GM23338 (cell line): ENCODE measurements around the gene SYCP2. TPM values are rescaled to one million over a fixed set of nuclear protein-coding genes. Genes with fewer than 3 reads are reported as not detected.

Source experiments
- ATAC-seq: fragments of 200-7000 bp; cut with Tn5 transposase; 3 replicates; pipeline ENCODE4 v1.9.1; 2020
- DNase-seq: peaks from one replicate; pipeline ENCODE4 v3.0.0-alpha.2; 2015; ENCODE audit warnings: low spot score
- H2AFZ ChIP-seq: fragments of 200-600 bp; sonication (generic); 2 replicates; pipeline ENCODE4 v1.8.0; 2016; ENCODE audit warnings: antibody characterized with exemption, mild to moderate bottlenecking, moderate library complexity
- H3F3A ChIP-seq: fragments of 200-600 bp; sonication (generic); replicated peaks from 2 replicates; pipeline ENCODE4 v1.8.0; 2017; ENCODE audit warnings: antibody characterized with exemption, mixed run types, low read depth
- H3K27ac ChIP-seq: fragments of 200-600 bp; sonication (generic); 2 replicates; pipeline ENCODE4 v1.6.1; 2016; ENCODE audit warnings: low read depth
- H3K27me3 ChIP-seq: fragments of 200-600 bp; sonication (generic); 2 replicates; pipeline ENCODE4 v1.8.0; 2016; ENCODE audit warnings: mild to moderate bottlenecking, mixed run types, moderate library complexity; ENCODE audit not compliant: insufficient read depth
- H3K36me3 ChIP-seq: fragments of 200-600 bp; sonication (generic); 2 replicates; pipeline ENCODE4 v1.8.0; 2016; ENCODE audit warnings: mild to moderate bottlenecking; ENCODE audit not compliant: insufficient read depth
- H3K4me1 ChIP-seq: fragments of 200-600 bp; sonication (generic); 2 replicates; pipeline ENCODE4 v1.8.0; 2016; ENCODE audit warnings: mild to moderate bottlenecking, moderate library complexity; ENCODE audit not compliant: insufficient read depth
- H3K4me2 ChIP-seq: fragments of 200-600 bp; sonication (generic); 2 replicates; pipeline ENCODE4 v1.7.1; 2017; ENCODE audit warnings: mixed run types
- H3K4me3 ChIP-seq: fragments of 200-600 bp; sonication (generic); 2 replicates; pipeline ENCODE4 v1.6.1; 2016; ENCODE audit warnings: mixed run types
- H3K79me2 ChIP-seq: fragments of 200-600 bp; sonication (generic); replicated peaks from 2 replicates; pipeline ENCODE4 v1.8.0; 2017; ENCODE audit warnings: mild to moderate bottlenecking; ENCODE audit not compliant: insufficient read depth
- H3K9me2 ChIP-seq: fragments of 200-600 bp; sonication (generic); 2 replicates; pipeline ENCODE4 v1.8.0; 2017; ENCODE audit not compliant: insufficient read depth
- H4K20me1 ChIP-seq: fragments of 200-600 bp; sonication (generic); replicated peaks from 2 replicates; pipeline ENCODE4 v1.8.0; 2017; ENCODE audit warnings: mild to moderate bottlenecking; ENCODE audit not compliant: insufficient read depth
- H3K27ac Mint-ChIP-seq: 2 replicates; pipeline ENCODE4 v1.8.0; 2020; ENCODE audit warnings: inconsistent platforms, mild to moderate bottlenecking, moderate library complexity, mixed read lengths
- H3K27me3 Mint-ChIP-seq: 3 replicates; pipeline ENCODE4 v1.8.0; 2022; ENCODE audit warnings: low read depth, mild to moderate bottlenecking, moderate library complexity, mixed read lengths, inconsistent platforms; ENCODE audit not compliant: insufficient read depth, poor library complexity
- H3K36me3 Mint-ChIP-seq: 3 replicates; pipeline ENCODE4 v1.8.0; 2021; ENCODE audit warnings: low read depth, mild to moderate bottlenecking, inconsistent platforms, moderate library complexity, mixed read lengths
- H3K4me1 Mint-ChIP-seq: 3 replicates; pipeline ENCODE4 v1.8.0; 2020; ENCODE audit warnings: mild to moderate bottlenecking, inconsistent platforms, mixed read lengths
- H3K4me3 Mint-ChIP-seq: 3 replicates; pipeline ENCODE4 v1.8.0; 2021; ENCODE audit warnings: moderate library complexity, mild to moderate bottlenecking, inconsistent platforms, mixed read lengths
- H3K9me3 Mint-ChIP-seq: 3 replicates; pipeline ENCODE4 v1.8.0; 2020; ENCODE audit warnings: moderate library complexity, mild to moderate bottlenecking, inconsistent platforms, mixed read lengths
- CREB1 ChIP-seq: fragments of 250-450 bp; sonication (Bioruptor Pico); IDR thresholded peaks from 2 replicates; pipeline ENCODE4 v1.5.0; 2020; ENCODE audit warnings: low read depth, mild to moderate bottlenecking, moderate library complexity
- EZH2phosphoT487 ChIP-seq: fragments of 200-600 bp; sonication (generic); IDR thresholded peaks from one replicate; pipeline ENCODE4 v1.8.1; 2018; ENCODE audit warnings: antibody characterized with exemption; ENCODE audit not compliant: unreplicated experiment
- JUNB ChIP-seq: IDR thresholded peaks from one replicate; pipeline ENCODE4 v1.6.1; 2016; ENCODE audit warnings: antibody characterized with exemption; ENCODE audit not compliant: unreplicated experiment
- POLR2AphosphoS5 ChIP-seq: IDR thresholded peaks from 2 replicates; pipeline ENCODE4 v1.6.1; 2016; ENCODE audit warnings: antibody characterized with exemption, low read depth
- REST ChIP-seq: IDR thresholded peaks from one replicate; pipeline ENCODE4 v1.6.1; 2018; ENCODE audit warnings: antibody characterized with exemption; ENCODE audit not compliant: unreplicated experiment
- ZNF114 ChIP-seq: fragments of 250-450 bp; sonication (Bioruptor Pico); IDR thresholded peaks from 2 replicates; pipeline ENCODE4 v1.5.0; 2020; ENCODE audit warnings: mild to moderate bottlenecking, moderate library complexity
- ZNF331 ChIP-seq: fragments of 250-450 bp; sonication (Bioruptor Pico); IDR thresholded peaks from 2 replicates; pipeline ENCODE4 v1.5.0; 2020; ENCODE audit warnings: low read depth, mild to moderate bottlenecking, moderate library complexity
- polyA plus RNA-seq: library from polyadenylated mRNA; unstranded; fragments of >200 nt; fragmentation: Nextera tagmentation; extraction: Ambion mirVana; gene quantifications from 2 replicates; pipeline ENCODE4 v1.2.1, GENCODE V29; 2016
- total RNA-seq: library from RNA; depleted of rRNA; stranded (reverse); fragments of >200 nt; shearing (Covaris generic); gene quantifications from 2 replicates; pipeline ENCODE4 v1.2.3, GENCODE V29; 2014
- TF ChIP-seq, protein P1 (sequence below): fragments of 250-450 bp; sonication (Bioruptor Pico); IDR thresholded peaks from 2 replicates; pipeline ENCODE4 v1.5.0; 2020; ENCODE audit warnings: mild to moderate bottlenecking, moderate library complexity
- TF ChIP-seq, protein P2 (sequence below): IDR thresholded peaks from 2 replicates; pipeline ENCODE4 v1.6.1; 2016; ENCODE audit warnings: antibody characterized with exemption
- TF ChIP-seq, protein P3 (sequence below), 2 experiments: fragments of 200-600 bp in 1 of 2; sonication (generic) in 1 of 2; conservative IDR thresholded peaks; 2 replicates each; pipeline versions ENCODE4 v1.5.1 to v1.6.1; 2016 to 2017; ENCODE audit warnings: antibody characterized with exemption in 2 of 2, low read depth in 2 of 2, mild to moderate bottlenecking in 2 of 2, moderate library complexity in 1 of 2

The SYCP2 gene
- total and polyA plus RNA-seq, 2 experiments from 2014 or later, result 0.50 to 2.1 TPM

DNA sequence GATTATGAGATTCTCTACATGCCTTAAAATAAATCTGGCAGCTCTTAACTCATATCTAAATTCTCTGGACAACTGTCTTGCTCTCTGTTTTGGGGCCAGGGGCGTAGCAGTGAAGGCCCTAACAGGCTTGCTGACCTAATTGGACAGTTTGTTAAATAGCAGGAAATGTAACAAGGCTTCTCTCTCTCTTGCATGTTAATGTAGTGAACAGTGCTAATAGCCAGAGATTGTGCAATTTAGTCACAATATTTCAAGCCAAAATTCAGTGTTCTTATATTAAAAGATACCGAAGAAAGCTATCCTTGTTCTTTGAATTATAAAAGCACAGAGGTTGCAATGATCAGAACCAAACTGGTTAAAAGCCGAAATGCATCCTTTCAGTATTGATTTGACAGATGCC lies 3.7 kb upstream of the SYCP2 start (continued):
- TF ChIP-seq, protein P1, sequence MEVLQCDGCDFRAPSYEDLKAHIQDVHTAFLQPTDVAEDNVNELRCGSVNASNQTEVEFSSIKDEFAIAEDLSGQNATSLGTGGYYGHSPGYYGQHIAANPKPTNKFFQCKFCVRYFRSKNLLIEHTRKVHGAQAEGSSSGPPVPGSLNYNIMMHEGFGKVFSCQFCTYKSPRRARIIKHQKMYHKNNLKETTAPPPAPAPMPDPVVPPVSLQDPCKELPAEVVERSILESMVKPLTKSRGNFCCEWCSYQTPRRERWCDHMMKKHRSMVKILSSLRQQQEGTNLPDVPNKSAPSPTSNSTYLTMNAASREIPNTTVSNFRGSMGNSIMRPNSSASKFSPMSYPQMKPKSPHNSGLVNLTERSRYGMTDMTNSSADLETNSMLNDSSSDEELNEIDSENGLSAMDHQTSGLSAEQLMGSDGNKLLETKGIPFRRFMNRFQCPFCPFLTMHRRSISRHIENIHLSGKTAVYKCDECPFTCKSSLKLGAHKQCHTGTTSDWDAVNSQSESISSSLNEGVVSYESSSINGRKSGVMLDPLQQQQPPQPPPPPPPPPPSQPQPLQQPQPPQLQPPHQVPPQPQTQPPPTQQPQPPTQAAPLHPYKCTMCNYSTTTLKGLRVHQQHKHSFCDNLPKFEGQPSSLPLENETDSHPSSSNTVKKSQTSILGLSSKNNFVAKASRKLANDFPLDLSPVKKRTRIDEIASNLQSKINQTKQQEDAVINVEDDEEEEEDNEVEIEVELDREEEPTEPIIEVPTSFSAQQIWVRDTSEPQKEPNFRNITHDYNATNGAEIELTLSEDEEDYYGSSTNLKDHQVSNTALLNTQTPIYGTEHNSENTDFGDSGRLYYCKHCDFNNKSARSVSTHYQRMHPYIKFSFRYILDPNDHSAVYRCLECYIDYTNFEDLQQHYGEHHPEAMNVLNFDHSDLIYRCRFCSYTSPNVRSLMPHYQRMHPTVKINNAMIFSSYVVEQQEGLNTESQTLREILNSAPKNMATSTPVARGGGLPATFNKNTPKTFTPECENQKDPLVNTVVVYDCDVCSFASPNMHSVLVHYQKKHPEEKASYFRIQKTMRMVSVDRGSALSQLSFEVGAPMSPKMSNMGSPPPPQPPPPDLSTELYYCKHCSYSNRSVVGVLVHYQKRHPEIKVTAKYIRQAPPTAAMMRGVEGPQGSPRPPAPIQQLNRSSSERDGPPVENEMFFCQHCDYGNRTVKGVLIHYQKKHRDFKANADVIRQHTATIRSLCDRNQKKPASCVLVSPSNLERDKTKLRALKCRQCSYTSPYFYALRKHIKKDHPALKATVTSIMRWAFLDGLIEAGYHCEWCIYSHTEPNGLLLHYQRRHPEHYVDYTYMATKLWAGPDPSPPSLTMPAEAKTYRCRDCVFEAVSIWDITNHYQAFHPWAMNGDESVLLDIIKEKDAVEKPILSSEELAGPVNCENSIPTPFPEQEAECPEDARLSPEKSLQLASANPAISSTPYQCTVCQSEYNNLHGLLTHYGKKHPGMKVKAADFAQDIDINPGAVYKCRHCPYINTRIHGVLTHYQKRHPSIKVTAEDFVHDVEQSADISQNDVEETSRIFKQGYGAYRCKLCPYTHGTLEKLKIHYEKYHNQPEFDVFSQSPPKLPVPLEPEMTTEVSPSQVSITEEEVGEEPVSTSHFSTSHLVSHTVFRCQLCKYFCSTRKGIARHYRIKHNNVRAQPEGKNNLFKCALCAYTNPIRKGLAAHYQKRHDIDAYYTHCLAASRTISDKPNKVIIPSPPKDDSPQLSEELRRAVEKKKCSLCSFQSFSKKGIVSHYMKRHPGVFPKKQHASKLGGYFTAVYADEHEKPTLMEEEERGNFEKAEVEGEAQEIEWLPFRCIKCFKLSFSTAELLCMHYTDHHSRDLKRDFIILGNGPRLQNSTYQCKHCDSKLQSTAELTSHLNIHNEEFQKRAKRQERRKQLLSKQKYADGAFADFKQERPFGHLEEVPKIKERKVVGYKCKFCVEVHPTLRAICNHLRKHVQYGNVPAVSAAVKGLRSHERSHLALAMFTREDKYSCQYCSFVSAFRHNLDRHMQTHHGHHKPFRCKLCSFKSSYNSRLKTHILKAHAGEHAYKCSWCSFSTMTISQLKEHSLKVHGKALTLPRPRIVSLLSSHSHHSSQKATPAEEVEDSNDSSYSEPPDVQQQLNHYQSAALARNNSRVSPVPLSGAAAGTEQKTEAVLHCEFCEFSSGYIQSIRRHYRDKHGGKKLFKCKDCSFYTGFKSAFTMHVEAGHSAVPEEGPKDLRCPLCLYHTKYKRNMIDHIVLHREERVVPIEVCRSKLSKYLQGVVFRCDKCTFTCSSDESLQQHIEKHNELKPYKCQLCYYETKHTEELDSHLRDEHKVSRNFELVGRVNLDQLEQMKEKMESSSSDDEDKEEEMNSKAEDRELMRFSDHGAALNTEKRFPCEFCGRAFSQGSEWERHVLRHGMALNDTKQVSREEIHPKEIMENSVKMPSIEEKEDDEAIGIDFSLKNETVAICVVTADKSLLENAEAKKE (CRISPR knock-in tag), result no peak

- no peaks in the 10 kb centered on the region for H3F3A ChIP-seq
- H3K4me1 ChIP-seq, result peaks cover 5% of the 10 kb centered on the region
- H3K9me2 ChIP-seq, result no peaks in the 10 kb centered on the region
- peaks cover 73% of the 10 kb centered on the region for H3K27me3 ChIP-seq
- Mint-ChIP-seq H3K4me1 (peaks cover 8% of the 10 kb centered on the region), H3K27me3 (peaks cover 39% of the 10 kb centered on the region), H3K27ac (no peak overlapping the region), H3K4me3 (no peak overlapping the region), H3K36me3 (peaks cover 7% of the 10 kb centered on the region), H3K9me3 (peaks cover 15% of the 10 kb centered on the region)
- no peak for DNase-seq
- ATAC-seq, result no peak
- H3K4me2 ChIP-seq, result no peak overlapping the region
- H3K36me3 ChIP-seq, result no peaks in the 10 kb centered on the region
- H3K79me2 ChIP-seq, result peaks cover 5% of the 10 kb centered on the region; the same call in 1 of the 2 replicates
- no peak overlapping the region for H3K27ac ChIP-seq
- H3K4me3 ChIP-seq, result no peak overlapping the region
- no peak overlapping the region for H2AFZ ChIP-seq
- peaks cover 11% of the 10 kb centered on the region; the same call in 1 of the 2 replicates for H4K20me1 ChIP-seq
- TF ChIP-seq CREB1 (CRISPR knock-in tag), result no peak
- TF ChIP-seq, protein P2, sequence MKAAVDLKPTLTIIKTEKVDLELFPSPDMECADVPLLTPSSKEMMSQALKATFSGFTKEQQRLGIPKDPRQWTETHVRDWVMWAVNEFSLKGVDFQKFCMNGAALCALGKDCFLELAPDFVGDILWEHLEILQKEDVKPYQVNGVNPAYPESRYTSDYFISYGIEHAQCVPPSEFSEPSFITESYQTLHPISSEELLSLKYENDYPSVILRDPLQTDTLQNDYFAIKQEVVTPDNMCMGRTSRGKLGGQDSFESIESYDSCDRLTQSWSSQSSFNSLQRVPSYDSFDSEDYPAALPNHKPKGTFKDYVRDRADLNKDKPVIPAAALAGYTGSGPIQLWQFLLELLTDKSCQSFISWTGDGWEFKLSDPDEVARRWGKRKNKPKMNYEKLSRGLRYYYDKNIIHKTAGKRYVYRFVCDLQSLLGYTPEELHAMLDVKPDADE, result no peak
- no peak for TF ChIP-seq ZNF331
- no peak for TF ChIP-seq ZNF114 (CRISPR knock-in tag)
- TF ChIP-seq POLR2AphosphoS5, result no peak
- TF ChIP-seq EZH2phosphoT487, result no peak
- TF ChIP-seq, protein P3, sequence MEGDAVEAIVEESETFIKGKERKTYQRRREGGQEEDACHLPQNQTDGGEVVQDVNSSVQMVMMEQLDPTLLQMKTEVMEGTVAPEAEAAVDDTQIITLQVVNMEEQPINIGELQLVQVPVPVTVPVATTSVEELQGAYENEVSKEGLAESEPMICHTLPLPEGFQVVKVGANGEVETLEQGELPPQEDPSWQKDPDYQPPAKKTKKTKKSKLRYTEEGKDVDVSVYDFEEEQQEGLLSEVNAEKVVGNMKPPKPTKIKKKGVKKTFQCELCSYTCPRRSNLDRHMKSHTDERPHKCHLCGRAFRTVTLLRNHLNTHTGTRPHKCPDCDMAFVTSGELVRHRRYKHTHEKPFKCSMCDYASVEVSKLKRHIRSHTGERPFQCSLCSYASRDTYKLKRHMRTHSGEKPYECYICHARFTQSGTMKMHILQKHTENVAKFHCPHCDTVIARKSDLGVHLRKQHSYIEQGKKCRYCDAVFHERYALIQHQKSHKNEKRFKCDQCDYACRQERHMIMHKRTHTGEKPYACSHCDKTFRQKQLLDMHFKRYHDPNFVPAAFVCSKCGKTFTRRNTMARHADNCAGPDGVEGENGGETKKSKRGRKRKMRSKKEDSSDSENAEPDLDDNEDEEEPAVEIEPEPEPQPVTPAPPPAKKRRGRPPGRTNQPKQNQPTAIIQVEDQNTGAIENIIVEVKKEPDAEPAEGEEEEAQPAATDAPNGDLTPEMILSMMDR (conservative IDR thresholded peaks at IDR 0.05; ENCODE audit: low read depth in 2 of 2), result no peak
- no peak for TF ChIP-seq REST
- no peak for TF ChIP-seq JUNB
Observed at GRCh38 chr20:59936409-59936808, 3.0 kb upstream of the SYCP2 start.
